CD1c-positive myeloid dendritic cell (primary cell): ENCODE measurements around the gene USP53.
A peak's percentile ranks its signal among the peaks of the same experiment; 100 is the strongest.
"Not testable (repeated sequence)": the region's sequence is repeated elsewhere in the genome, so short reads cannot be mapped to it uniquely, and the experiment has no call there.

Experiments
- DNase-seq: peaks from one replicate; pipeline ENCODE4 v3.0.0-alpha.2; 2016; ENCODE audit errors: extremely low spot score

Gene USP53

GRCh38 chr4:119212234-119212963 lies at the start of gene USP53:
USP53 (plus strand) TSS chr4:119212713; CDS start chr4:119239760, 27,047 bp downstream.
- DNase-seq: peak; percentile 90

GRCh38 chr4:119165767-119166166 lies 46.7 kb upstream of the USP53 start:
- no peak for DNase-seq

DNA sequence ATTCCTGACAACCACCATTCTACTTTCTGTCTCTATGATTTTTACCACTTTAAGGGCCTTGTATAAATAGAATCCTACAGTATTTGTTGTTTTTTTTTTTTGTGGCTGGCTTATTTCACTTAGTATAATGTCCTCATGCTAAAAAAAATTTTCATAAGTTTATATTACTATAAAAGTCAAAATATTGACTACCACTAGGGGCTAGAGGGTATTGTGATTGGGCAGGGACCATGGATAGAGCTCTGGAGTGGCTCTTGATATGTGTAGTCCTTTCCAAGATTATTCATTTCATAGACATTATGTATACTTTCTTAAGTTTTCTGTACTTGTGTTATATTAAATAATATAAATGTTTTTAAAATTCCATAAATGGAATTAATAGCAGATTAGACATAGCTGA lies 42.3 kb upstream of the USP53 start:
- no peak for DNase-seq

DNA sequence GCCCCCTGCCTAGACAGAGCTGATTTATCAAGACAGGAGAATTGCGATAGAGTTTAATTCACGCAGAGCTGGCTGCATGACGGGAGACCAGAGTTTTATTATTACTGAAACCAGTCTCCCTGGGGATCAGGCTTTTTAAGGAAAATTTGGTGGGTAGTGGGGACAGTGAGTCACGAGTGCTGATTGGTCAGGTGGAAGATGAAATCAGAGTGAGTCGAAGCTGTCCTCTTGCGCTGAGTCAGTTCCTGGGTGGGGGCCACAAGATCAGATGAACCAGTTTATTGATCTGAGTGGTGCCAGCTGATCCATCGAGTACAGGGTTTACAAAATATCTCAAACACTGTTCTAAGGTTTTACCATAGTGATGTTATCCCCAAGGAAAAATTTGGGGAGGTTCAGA lies 40.3 kb upstream of the USP53 start:
- no peak for DNase-seq

- DNase-seq: not testable (repeated sequence)
These were observed 38.7 kb upstream of the USP53 start for GRCh38 chr4:119173729-119174361.

DNA sequence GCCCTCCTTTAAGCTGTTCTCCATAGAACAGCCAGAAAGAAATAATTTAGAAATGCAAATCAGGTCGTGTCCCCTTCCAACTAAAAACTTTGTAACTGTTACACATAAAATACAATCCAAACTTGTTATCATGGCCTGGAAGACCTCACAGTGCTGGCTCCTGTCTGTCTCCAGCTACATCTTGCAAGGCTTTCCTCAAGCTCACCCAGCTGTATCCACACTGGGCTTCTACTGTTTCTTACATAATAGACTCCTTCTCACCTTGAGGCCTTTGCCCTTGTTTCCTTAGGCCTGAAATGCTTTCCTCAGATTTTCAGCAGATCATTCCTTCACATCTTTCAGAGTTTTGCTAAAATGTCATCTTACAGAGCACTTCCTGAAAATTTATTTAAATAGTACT lies 33.5 kb upstream of the USP53 start:
- no peak for DNase-seq

DNA sequence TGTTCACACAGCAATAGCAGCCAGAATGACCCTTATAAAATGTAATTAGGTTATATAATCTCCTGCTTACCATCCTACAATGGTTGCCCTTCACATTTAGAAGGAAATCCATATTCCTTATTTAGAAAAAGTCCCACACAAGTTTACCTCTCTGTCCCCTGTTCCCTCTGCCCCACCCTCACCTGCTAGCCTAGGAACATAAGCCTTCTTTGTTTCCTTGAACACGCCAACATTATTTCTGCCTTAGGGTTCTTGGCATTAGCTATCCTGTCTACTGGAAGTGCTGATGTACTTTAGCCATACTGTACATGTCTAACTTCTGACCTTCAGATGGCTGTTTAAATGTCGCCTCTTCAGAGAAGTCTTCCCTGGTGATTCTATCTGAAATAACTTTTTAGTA lies 28.4 kb upstream of the USP53 start:
- DNase-seq: no peak

DNA sequence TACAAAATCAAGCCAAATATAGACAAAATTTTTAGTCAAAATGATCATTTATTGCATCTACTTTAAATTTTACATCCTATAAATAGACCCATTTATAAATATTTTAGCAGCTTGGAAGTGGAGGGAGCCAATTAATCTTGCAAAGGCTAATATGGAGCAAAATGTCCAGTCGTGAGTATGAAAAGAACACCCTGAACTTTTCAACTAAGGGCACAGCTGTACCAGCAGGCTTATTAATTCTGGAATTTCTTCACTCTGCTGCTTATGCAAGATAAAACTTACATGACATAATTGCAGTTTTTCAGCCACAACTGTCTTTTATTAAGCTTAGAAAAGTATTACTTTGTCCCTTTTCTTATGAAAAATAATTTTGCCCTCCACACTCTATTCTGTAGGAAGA lies 22.9 kb upstream of the USP53 start:
- no peak for DNase-seq

- no peak for DNase-seq
These were observed 22.2 kb upstream of the USP53 start for GRCh38 chr4:119190354-119190753.

- DNase-seq: no peak
These were observed 21.0 kb upstream of the USP53 start for GRCh38 chr4:119191505-119191904.

- no peak for DNase-seq
These were observed 14.7 kb upstream of the USP53 start for GRCh38 chr4:119197772-119198212.

GRCh38 chr4:119204916-119205315 lies 7.6 kb upstream of the USP53 start:
- DNase-seq: no peak

GRCh38 chr4:119205690-119206089 lies 6.8 kb upstream of the USP53 start:
- DNase-seq: no peak

- DNase-seq: no peak
These were observed 6.3 kb upstream of the USP53 start for GRCh38 chr4:119206178-119206577.

DNA sequence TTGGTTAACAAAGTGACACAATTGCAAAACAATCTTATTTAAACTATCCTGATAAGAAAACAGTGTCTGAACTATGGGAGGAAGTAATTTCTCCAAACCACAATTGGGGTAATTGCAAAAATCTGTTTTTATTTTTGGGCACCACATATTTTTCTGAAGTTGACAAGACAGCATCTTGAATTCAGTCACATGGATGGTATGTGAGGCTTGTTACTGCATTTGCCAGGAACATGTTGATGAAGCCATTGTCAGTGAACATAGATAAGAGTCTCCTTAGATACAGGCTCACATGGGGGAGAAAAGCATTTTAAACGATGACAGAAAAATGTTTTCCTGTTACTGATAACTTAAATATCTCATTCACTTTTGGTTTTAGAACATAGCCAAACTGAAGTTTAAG lies 5.5 kb upstream of the USP53 start:
- no peak for DNase-seq

DNA sequence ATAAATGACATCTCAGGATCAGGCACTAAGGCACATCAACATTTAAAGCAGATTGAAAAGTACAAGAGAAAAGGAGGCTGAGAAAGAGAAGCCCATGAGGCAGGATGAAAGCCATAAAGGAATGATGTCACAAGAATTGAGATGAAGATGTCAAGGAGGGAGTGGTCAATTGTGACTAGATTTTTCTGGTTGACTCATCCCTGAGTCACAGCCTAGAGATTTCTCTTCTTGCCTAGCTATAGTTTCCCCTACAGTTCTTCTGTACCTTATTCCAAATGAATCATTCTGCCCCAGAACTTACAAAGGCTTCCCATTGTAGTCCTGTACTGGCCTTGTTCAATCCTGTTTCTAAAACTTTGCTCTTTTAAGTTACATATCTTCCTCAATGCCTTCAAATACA lies 3.4 kb upstream of the USP53 start:
- DNase-seq: peak; percentile 78

GRCh38 chr4:119209586-119209985 lies 2.9 kb upstream of the USP53 start:
- no peak for DNase-seq

- peak; percentile 55 for DNase-seq
These were observed 1.7 kb upstream of the USP53 start for GRCh38 chr4:119210775-119211174.

- peak; percentile 25 for DNase-seq
These were observed 663 bp upstream of the USP53 start for GRCh38 chr4:119211867-119212233.

GRCh38 chr4:119212964-119213606 lies 572 bp downstream of the USP53 start:
- peak; percentile 66 for DNase-seq

- DNase-seq: no peak
These were observed 5.6 kb downstream of the USP53 start for GRCh38 chr4:119218093-119218492.

DNA sequence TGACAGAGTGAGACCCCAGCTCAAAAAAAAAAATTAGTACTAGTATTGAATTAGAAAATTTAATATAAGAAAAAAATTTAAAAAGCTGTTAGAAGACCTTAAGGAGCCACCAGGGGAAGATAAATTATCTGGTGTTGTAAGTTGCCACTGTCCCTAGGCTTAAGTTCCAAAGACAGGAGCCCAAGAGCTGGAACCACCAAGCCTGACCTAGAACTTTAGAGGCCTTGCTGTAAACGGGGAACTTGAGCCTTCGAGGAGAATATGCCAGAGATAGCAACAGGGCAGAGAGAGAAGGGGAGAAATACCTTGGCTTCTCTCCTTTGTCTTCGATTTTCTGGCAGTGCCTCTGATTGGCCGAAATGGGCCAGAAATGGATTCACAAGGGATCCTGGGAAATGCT lies 8.9 kb downstream of the USP53 start:
- DNase-seq: no peak

DNA sequence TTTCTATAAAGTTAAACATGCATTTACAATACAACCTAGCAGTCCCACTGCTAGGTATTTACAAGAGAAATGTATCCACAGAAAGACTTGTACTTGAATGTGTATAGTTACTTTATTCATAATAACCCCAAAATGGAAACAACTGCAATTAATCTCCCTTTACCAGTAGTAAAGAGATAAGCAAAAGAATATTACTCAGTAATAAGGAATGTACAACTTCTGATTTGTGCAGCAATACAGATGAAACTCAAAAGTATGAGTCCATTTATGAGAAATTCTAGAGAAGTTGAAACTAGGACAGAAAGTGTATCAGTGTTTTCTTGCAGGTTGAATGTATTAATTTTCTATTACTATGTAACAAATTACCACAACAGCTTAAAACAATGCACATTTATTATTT lies 15.2 kb downstream of the USP53 start:
- no peak for DNase-seq
